ENCODE results near the gene PDE11A. TPM values are rescaled to one million over a fixed set of nuclear protein-coding genes. Genes with fewer than 3 reads are reported as not detected.
A peak's percentile ranks its signal among the peaks of the same experiment; 100 is the strongest.

The PDE11A gene
- total RNA-seq, 1 experiment from 2014 or later = 0.61 TPM

GRCh38 chr2:177619461-177619860 lies 453.1 kb downstream of the PDE11A start:
- peaks cover 0 to 10% of the 10 kb centered on the region in 2 experiments; a peak in 1 of 4 replicates for H3K4me1 ChIP-seq (ENCODE audit: control insufficient read depth in 1 of 2, insufficient read depth in 2 of 2, low read length in 2 of 2)
- no peaks in the 10 kb centered on the region for H3K9me2 ChIP-seq (ENCODE audit: insufficient read depth)
- H3K9ac ChIP-seq (ENCODE audit: low read length) = 0 out of 2 replicates have a peak overlapping the region, but pooled peaks have one; percentile 67
- POLR2A ChIA-PET = no interaction called here
- RAD21 ChIA-PET (ENCODE audit: low non-redundant PET in 1 of 2, low total read pairs in 2 of 2, uncharacterized antibody in 2 of 2, unreplicated experiment in 2 of 2) = no interaction called here
- BruUV-seq (replicated peaks) = no TSS peak
- ATAC-seq (no peak), DNase-seq (ENCODE audit: low read depth, low spot score) (no peak)
- H3K9me3 ChIP-seq (ENCODE audit: control insufficient read depth in 1 of 2, insufficient read depth in 1 of 2, low read depth in 1 of 2, low read length in 2 of 2) = no peaks in the 10 kb centered on the region
- intact Hi-C loops (cut with micrococcal nuclease) = no loop called here
- no peaks in the 10 kb centered on the region for H4K20me1 ChIP-seq (ENCODE audit: insufficient read depth)
- no peaks in the 10 kb centered on the region for H3K36me3 ChIP-seq (ENCODE audit: control insufficient read depth in 1 of 2, insufficient read depth in 2 of 2, low read length in 2 of 2)
- H3K79me2 ChIP-seq (ENCODE audit: insufficient read depth, low read length) = no peaks in the 10 kb centered on the region
- H3K27me3 ChIP-seq (ENCODE audit: insufficient read depth, low read length) = no peaks in the 10 kb centered on the region
- no peak overlapping the region for H3K27ac ChIP-seq (ENCODE audit: low read depth, low read length)
- peak overlapping the region; percentile 40 to 63; a peak in 3 of 4 replicates for H3K4me3 ChIP-seq (replicated peaks in 1 of 2; ENCODE audit: low read depth in 1 of 2, low read length in 2 of 2)
- peak overlapping the region; percentile 86 for H3K4me2 ChIP-seq (ENCODE audit: low read length)
- TF ChIP-seq EZH2phosphoT487 (IDR thresholded peaks at IDR 0.05; ENCODE audit: borderline replicate concordance) (no peak), JUND (IDR thresholded peaks at IDR 0.05) (no peak), SP1 (IDR thresholded peaks at IDR 0.05; ENCODE audit: low read depth) (no peak), SRF (IDR thresholded peaks at IDR 0.05; ENCODE audit: low read depth) (no peak), CBX3 (IDR thresholded peaks at IDR 0.05; ENCODE audit: low read depth) (no peak), POLR2AphosphoS5 (IDR thresholded peaks at IDR 0.05; ENCODE audit: low read depth, low read length) (no peak), ZBTB33 (IDR thresholded peaks at IDR 0.05; ENCODE audit: extremely low read depth, insufficient replicate concordance, low read length) (no peak), RAD21 (IDR thresholded peaks at IDR 0.05; ENCODE audit: low read depth) (no peak), MAX (IDR thresholded peaks at IDR 0.05) (no peak), ZFX (IDR thresholded peaks at IDR 0.05) (no peak), SIN3A (IDR thresholded peaks at IDR 0.05; ENCODE audit: low read depth) (no peak), ELF1 (IDR thresholded peaks at IDR 0.05; ENCODE audit: borderline replicate concordance, low read depth) (no peak), POLR2A (IDR thresholded peaks at IDR 0.05; ENCODE audit: borderline replicate concordance, extremely low read depth, insufficient read depth, insufficient read length) (no peak)
- peak overlapping the region; percentile 94 for H2AFZ ChIP-seq (ENCODE audit: low read depth, low read length, poor library complexity, severe bottlenecking)
- CTCF ChIA-PET = no interaction called here
